Right ventricle myocardium inferior (tissue), 1 donor: ENCODE results near the gene MCL1. TPM values are rescaled to one million over a fixed set of nuclear protein-coding genes. Genes with fewer than 3 reads are reported as not detected.

Source experiments
- ATAC-seq: fragments of 200-7000 bp; cut with Tn5 transposase; one replicate; pipeline ENCODE4 v1.9.1; 2020; ENCODE audit warnings: mild to moderate bottlenecking, moderate library complexity
- DNase-seq: peaks from one replicate; pipeline ENCODE4 v3.0.0; 2021; ENCODE audit errors: missing footprints
- intact Hi-C: fragments of 100-400 bp; cut with DNase I; formaldehyde crosslinking; loops from one replicate; pipeline ENCODE4 v1.11.0; 2022
- total RNA-seq: library from RNA; stranded (reverse); fragmentation: NEBNext Ultra II Directional; extraction: Animal tissue kit (Norgen Biotek cat#: 25700); gene quantifications from one replicate; pipeline ENCODE4 v1.2.1, GENCODE V29; 2021
- donor health status: DM: no; HTN: yes; CAD: no; lungs with severe emphysema.

The MCL1 gene
- total RNA-seq, 1 donor from 2014 or later, result 99.7 TPM

DNA sequence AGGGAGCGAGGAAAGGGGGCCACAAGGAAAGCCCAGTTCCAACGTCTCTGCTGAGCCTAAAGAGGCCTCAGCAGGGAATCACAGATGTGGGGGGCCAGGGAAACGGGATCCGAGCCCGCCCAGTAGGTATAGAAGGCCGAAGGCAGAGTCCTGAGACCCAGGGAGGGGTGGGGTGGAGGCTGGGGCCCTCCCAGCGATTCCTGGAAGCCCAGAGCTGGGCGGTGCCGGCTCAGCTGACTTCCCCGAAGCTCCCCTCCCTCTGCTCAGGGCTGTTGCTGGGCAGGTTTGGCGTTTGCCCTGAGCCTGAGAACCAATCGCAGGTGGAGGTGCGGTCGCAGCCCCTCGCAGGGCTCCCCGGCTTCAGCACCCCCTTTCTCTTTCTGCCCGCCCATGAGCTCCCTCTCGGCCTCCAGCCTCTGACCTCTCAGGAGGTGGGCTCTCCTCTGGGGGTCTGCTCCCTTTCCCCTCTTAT, 17.4 kb downstream of the MCL1 start:
- intact Hi-C loops, result loop anchor here (1.0 to 10.0 kb wide), 6 partner anchors 16 to 445 kb away; partner anchors contain the start of genes ENSA, GOLPH3L and MINDY1
- peak; percentile 87 for ATAC-seq
- DNase-seq, result peak; percentile 97

DNA sequence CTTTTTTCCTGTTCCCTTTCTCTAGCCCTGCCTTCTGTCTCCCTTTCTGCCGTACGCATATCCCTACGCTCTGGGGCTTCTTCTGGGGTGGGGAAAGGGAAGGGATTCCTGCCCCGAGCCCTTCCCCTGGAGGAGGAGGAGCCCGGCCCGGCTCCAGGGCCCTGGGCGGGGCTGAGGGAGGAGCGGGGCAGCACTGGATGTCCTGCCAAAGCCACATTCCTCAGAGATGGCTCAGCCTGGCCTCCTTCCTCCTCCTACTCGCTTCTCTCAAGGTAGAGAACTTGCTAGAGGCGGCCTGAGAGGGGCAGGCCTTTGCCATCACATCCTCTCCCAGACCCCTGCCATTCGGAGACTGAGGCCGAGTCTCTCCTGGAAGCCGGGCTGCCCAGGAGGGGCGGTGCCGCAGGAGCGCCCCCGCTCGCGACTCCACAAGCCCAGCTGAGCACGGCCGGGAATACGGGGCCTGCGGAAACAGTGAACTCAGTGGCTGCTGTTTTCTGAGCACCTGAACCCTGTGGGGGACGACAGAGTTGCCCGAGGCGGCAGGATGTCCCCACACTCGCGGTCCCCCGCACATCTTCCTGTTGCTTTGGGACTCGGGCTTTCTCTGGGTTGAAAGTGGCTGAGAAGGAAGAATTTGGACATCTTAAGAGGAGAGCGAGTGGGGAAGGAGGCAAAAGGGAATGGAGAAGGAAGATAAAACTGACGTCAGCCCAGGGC, 18.0 kb downstream of the MCL1 start:
- DNase-seq (peak; percentile 95), ATAC-seq (peak; percentile 91)
- intact Hi-C loops, result loop anchor here (1.0 to 10.0 kb wide), 6 partner anchors 17 to 445 kb away; partner anchors contain the start of genes ENSA, GOLPH3L and MINDY1

DNA sequence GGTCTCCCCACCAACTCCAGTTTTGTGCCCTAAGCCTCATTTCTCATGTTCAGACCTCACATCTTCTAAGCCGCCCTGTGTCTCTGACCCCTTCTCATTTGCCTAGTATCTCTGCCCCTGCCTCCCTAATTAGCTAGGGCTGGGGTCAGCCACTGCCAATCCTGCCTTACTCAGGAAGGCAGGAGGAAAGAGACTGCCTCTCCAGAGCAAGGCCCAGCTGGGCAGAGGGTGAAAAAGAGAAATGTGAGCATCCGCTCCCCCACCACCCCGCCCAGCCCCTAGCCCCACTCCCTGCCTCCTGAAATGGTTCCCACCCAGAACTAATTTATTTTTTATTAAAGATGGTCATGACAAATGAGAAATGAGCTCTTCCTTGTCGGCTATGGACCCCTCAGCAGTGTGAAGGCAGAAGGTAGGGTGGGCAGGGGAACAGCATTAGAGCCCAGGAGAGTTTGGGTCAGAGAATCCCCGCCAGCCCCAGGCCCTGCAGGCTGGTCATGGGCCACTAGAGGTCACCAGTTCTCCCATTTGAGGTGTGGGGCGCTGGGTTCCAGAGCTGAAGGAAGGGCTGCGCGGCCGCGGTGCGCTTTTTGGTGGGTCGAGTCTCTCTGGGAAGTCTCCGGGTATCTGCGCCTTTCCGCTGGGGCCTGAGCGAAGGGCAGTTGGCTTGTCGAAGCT, 18.7 kb downstream of the MCL1 start:
- DNase-seq (peak; percentile 94), ATAC-seq (peak; percentile 57)
- intact Hi-C loops, result loop anchor here (1.0 to 10.0 kb wide), 7 partner anchors 18 to 446 kb away; partner anchors contain the start of genes ENSA, GOLPH3L and MINDY1

DNA sequence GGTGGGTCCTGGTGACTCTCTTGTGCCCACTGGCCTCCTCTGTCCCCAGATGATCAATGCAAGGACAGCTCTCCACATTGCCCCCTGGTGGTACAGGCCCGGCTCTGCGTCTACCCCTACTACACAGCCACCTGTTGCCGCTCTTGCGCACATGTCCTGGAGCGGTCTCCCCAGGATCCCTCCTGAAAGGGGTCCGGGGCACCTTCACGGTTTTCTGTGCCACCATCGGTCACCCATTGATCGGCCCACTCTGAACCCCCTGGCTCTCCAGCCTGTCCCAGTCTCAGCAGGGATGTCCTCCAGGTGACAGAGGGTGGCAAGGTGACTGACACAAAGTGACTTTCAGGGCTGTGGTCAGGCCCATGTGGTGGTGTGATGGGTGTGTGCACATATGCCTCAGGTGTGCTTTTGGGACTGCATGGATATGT, 19.4 kb downstream of the MCL1 start:
- intact Hi-C loops, result loop anchor here (1.0 to 10.0 kb wide), 6 partner anchors 53 to 447 kb away; partner anchors contain the start of genes ENSA, GOLPH3L and MINDY1
- DNase-seq (peak; percentile 90), ATAC-seq (peak; percentile 18)

DNA sequence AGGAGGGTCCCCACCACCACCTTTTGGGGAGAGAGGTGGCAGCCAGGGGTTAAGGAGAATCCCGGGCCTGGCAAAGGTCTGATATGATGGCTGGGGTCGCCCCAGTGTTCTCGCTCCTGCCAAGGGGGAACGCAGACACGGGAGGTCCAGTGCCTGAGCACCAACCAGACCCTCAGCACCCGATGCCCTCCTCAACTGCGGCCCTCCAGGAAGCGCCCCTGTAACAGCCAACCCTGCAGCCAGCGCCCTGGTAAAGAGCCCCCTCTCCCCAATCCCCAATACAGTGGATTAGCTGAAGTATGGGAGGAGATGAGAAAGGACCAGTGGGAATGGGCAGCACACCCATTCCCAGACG, 19.8 kb downstream of the MCL1 start:
- intact Hi-C loops, result loop anchor here (1.0 to 10.0 kb wide), 6 partner anchors 53 to 447 kb away; partner anchors contain the start of genes ENSA, GOLPH3L and MINDY1
- no peak for ATAC-seq
- no peak for DNase-seq

DNA sequence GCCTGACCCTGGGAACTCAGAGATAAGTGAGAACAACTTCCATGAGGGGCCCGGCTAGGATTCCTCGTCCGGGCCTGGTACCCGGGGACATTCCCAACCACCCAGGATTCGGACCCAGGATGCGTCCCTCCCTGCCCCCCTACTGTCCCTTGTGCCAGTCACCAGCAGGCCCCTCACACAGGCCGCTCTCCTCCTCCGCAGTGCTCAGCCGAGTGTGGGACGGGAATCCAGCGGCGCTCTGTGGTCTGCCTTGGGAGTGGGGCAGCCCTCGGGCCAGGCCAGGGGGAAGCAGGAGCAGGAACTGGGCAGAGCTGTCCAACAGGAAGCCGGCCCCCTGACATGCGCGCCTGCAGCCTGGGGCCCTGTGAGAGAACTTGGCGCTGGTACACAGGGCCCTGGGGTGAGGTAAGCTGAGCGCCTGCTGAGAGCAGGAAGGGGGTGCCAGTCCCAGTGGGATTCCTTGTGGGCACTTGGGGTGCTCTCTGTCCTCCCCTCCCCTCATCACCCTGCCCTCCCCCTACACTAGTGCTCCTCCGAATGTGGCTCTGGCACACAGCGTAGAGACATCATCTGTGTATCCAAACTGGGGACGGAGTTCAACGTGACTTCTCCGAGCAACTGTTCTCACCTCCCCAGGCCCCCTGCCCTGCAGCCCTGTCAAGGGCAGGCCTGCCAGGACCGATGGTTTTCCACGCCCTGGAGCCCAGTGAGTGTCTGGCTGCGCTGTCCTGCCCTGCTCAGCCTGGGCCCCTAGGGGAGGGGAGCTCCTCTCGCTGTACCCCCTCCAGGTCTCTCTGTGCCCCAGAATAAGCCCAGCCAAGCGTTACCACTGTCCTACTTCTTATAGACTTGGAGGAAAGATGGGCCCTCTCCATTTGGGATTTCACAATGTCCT, 20.4 kb downstream of the MCL1 start:
- DNase-seq (peak; percentile 88), ATAC-seq (no peak)
- intact Hi-C loops, result no loop called here

DNA sequence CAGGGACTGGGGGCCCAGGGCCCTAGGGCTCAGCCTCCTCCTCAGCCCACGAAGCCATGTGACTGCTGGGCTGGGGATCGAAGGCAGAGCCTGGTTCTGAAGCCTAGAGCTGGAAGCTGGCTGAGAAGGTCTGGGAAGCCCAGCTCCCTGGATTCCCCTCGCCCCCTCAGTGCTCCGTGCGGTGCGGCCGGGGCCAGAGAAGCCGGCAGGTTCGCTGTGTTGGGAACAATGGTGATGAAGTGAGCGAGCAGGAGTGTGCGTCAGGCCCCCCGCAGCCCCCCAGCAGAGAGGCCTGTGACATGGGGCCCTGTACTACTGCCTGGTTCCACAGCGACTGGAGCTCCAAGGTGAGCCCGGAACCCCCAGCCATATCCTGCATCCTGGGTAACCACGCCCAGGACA, 21.1 kb downstream of the MCL1 start:
- DNase-seq, result no peak
- ATAC-seq, result no peak
- intact Hi-C loops, result no loop called here

DNA sequence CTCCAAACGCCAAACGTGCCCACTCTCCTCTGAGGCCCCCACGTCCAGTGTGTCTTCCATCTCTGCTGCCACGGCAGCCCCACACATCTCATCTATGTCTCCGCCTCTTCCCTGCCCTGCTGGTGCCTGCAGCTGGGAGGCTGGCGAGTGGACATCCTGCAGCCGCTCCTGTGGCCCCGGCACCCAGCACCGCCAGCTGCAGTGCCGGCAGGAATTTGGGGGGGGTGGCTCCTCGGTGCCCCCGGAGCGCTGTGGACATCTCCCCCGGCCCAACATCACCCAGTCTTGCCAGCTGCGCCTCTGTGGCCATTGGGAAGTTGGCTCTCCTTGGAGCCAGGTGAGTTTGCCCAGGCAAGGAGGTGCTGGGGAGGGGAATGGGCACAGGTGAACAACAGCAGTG, 21.6 kb downstream of the MCL1 start:
- no peak for DNase-seq
- no peak for ATAC-seq
- intact Hi-C loops, result no loop called here

DNA sequence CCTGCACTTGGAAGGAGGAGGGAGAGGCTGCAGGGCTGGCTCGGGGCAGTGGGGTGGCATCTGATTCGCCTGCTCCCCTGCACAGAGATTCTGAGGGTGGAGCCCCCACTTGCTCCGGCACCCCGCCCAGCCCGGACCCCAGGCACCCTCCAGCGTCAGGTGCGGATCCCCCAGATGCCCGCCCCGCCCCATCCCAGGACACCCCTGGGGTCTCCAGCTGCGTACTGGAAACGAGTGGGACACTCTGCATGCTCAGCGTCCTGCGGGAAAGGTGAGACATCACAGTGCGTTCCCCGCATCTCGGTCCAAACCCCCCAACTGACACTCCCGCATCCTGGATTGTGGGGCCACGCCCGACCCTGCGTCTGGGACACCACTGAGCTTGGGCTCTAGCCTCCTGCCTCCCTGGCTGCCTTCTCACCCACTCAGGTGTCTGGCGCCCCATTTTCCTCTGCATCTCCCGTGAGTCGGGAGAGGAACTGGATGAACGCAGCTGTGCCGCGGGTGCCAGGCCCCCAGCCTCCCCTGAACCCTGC, 22.3 kb downstream of the MCL1 start:
- ATAC-seq (no peak), DNase-seq (no peak)
- intact Hi-C loops, result no loop called here

DNA sequence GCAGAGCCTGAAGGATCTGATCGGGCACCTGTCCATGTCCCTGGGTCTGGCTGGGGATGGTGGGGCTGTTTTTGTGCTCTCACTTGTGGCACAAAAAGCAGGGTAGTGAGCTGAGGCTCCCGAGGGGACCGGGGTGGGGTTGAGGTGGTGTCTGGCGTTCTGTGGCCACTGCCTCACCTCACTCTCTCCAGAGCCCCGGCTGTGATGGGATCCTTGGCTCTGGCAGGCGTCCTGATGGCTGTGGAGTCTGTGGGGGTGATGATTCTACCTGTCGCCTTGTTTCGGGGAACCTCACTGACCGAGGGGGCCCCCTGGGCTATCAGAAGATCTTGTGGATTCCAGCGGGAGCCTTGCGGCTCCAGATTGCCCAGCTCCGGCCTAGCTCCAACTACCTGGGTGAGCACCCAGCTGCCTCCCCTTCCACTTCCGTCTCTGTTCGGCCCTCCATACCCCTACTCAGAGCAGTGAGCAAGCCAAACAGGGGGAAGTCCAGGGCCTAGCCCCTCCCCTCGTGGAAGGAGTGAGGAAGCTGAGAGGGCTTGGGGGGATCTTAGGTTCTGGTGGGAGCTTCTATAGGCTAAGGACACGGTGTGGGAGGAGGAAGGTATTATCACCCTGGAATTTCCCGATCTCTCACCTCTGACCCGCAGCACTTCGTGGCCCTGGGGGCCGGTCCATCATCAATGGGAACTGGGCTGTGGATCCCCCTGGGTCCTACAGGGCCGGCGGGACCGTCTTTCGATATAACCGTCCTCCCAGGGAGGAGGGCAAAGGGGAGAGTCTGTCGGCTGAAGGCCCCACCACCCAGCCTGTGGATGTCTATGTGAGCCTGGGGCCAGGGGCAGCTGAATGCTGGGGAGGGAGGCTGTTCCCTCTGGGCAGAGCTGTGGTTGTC, 23.2 kb downstream of the MCL1 start:
- DNase-seq (no peak), ATAC-seq (no peak)
- intact Hi-C loops, result no loop called here

DNA sequence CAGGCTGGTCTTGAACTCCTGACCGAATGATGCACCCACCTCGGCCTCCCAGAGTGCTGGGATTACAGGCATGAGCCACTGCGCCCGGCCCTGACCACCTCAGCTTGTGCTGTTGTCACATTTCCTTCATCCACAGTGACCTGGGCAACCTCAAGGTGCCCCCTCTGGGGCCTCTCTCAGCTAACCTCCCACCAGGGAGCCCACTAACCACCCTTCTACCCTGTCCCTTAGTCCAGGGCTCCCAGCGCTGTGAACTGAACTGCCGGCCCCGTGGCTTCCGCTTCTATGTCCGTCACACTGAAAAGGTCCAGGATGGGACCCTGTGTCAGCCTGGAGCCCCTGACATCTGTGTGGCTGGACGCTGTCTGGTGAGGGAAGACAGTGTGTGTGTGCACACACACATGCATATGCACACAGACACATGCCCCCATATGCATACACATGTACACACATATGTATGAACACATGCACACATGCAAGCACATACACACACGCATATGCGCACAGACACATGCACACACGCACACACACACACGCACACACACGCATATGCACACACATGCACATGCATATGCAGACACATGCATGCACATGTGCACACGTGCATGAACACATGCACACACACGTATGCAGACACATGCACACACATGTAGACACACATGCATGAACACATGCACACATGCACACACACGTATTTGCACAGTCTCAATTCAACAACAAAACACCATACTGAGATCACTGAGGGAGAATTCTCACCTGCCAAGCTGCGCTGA, 24.0 kb downstream of the MCL1 start:
- DNase-seq, result no peak
- ATAC-seq, result no peak
- intact Hi-C loops, result no loop called here

DNA sequence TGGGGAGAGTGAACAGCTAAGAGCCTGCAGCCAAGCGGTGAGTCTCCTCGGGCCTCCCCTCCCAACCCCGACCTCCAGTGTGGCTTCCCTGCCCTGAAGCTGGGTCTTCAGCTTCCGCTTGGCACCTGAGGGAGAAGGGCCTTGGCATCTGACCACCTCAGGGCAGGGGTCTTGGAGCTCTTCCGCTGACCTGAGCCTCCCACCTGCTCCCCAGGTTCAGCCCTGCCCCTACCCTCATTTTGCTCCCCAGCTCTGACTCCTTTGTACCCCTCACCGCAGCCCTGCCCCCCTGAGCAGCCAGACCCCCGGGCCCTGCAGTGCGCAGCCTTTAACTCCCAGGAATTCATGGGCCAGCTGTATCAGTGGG, 25.3 kb downstream of the MCL1 start:
- ATAC-seq (no peak), DNase-seq (no peak)
- intact Hi-C loops, result no loop called here

DNA sequence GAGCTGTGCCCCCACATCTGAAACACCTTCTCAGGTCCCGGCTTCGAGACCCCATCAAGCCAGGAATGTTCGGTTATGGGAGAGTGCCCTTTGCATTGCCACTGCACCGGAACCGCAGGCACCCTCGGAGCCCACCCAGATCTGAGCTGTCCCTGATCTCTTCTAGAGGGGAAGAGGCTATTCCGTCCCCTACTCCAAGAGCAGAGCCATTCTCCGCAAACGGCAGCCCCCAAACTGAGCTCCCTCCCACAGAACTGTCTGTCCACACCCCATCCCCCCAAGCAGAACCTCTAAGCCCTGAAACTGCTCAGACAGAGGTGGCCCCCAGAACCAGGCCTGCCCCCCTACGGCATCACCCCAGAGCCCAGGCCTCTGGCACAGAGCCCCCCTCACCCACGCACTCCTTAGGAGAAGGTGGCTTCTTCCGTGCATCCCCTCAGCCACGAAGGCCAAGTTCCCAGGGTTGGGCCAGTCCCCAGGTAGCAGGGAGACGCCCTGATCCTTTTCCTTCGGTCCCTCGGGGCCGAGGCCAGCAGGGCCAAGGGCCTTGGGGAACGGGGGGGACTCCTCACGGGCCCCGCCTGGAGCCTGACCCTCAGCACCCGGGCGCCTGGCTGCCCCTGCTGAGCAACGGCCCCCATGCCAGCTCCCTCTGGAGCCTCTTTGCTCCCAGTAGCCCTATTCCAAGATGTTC, 25.9 kb downstream of the MCL1 start:
- ATAC-seq, result no peak
- intact Hi-C loops, result no loop called here
- DNase-seq, result no peak

DNA sequence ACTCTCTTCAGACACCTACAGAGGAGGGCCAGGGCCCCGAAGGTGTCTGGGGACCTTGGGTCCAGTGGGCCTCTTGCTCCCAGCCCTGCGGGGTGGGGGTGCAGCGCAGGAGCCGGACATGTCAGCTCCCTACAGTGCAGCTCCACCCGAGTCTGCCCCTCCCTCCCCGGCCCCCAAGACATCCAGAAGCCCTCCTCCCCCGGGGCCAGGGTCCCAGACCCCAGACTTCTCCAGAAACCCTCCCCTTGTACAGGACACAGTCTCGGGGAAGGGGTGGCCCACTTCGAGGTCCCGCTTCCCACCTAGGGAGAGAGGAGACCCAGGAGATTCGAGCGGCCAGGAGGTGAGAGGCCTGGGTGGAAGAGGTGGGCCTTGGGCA, 26.5 kb downstream of the MCL1 start:
- intact Hi-C loops, result no loop called here
- no peak for ATAC-seq
- no peak for DNase-seq

DNA sequence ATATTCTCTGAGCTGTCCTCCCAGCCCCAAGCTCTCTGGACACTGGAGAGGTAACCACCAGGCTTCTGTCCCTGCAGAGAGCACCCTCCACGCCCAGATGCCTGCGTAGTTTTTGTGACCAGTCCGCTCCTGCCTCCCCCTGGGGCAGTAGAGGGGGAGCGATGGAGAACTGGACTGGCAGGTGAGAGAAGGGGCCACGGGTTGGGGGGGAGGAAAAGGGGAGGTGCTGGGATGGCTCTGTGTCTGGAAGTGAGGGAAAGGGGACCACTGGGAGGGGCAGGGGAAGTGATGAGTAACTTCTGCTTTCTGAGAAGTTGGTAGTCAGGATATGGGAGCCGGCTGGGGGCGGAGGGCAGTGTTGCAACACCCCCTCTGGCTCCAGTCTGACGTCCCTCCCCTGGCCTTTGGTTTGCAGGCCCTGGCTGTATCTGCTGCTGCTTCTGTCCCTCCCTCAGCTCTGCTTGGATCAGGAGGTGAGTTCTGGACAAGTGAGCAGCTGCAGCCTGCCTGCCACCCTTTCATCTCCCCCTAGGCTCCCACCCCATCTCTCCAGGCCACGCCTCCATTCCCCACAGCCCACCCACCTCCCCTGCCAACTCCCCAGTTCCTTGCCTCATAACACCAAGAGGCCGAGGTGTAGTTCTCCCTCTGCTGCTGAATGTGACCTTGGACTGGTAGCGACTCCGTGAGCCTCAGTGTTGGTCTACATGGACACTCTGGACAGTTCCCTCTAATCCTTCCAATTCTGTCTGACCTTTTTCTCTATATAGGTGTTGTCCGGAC, 27.1 kb downstream of the MCL1 start:
- DNase-seq (peak; percentile 94), ATAC-seq (peak; percentile 68)
- intact Hi-C loops, result no loop called here

DNA sequence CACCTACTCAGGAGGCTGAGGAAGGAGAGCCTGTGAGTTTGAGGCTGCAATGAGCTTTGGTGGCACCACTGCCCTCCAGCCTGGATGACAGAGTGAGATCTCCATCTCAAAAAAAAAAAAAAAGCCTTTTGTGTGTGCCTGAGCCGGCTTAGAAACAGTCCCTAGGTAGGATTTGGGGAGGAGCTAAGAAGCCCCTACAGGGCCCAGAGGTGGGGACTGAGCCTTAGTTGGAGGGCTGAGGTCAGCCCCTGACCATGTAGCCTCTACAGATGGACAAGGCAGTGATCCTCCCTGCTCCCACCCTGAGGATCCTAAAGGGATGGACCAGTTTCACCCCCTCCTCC, 27.7 kb downstream of the MCL1 start:
- intact Hi-C loops, result no loop called here
- DNase-seq (no peak), ATAC-seq (no peak)
